ENCODE measurements around the gene SH3RF3. TPM values are rescaled to one million over a fixed set of nuclear protein-coding genes. Genes with fewer than 3 reads are reported as not detected.

Gene SH3RF3
- total RNA-seq, 2 donors from 2014 or later = 8.0 to 8.8 TPM

DNA sequence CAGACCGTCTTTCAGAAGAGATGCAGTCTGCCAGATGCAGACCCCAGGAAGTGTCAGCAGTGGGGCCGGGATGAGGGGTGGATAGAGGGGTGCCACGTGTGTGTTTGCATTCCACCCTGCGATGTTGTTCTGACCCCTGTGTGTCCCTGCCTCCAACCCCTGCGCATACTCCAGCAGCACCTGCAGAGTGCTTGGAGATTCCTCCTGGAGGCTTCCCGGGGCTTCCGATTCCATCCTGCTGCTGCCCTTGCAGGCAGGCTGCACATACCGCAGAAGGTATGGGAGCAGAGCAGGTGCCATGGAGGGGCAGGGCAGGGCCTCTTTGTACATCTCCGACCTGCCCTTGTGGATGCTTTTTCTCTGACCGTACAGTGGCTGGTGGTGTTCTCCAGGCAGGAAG lies 177.2 kb downstream of the SH3RF3 start:
- no peaks in the 10 kb centered on the region for H3K36me3 ChIP-seq
- H3K9me3 ChIP-seq = no peaks in the 10 kb centered on the region
- DNase-seq (ENCODE audit: low spot score) = no peak
- H3K4me3 ChIP-seq = no peak overlapping the region
- TF ChIP-seq, protein P1, sequence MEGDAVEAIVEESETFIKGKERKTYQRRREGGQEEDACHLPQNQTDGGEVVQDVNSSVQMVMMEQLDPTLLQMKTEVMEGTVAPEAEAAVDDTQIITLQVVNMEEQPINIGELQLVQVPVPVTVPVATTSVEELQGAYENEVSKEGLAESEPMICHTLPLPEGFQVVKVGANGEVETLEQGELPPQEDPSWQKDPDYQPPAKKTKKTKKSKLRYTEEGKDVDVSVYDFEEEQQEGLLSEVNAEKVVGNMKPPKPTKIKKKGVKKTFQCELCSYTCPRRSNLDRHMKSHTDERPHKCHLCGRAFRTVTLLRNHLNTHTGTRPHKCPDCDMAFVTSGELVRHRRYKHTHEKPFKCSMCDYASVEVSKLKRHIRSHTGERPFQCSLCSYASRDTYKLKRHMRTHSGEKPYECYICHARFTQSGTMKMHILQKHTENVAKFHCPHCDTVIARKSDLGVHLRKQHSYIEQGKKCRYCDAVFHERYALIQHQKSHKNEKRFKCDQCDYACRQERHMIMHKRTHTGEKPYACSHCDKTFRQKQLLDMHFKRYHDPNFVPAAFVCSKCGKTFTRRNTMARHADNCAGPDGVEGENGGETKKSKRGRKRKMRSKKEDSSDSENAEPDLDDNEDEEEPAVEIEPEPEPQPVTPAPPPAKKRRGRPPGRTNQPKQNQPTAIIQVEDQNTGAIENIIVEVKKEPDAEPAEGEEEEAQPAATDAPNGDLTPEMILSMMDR (IDR thresholded peaks at IDR 0.05) = no peak
- H3K4me1 ChIP-seq = peaks cover 0 to 10% of the 10 kb centered on the region in 2 donors
- H3K27ac ChIP-seq = no peak overlapping the region
- H3K27me3 ChIP-seq = no peaks in the 10 kb centered on the region

DNA sequence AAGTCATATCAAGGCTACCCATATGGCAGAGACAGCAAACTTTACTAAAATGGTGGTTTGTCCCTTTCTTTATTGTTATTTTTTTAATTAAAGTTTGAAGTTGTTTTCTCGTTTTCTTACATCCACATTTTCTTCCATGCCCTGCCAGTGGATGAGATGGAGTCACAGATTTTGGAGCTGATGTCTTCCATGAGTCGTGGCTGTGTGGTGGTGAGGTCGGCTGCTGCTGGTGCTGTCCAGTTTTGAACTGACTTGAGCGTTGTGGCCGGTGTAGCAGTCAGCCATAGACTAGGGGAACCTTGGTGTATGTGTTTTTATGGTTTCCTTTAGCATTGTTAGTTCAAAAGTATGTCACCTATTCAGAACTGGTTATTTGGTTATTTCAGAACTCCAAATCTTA lies 182.8 kb downstream of the SH3RF3 start:
- no peak overlapping the region for H3K27ac ChIP-seq
- H3K27me3 ChIP-seq = no peaks in the 10 kb centered on the region
- H3K4me3 ChIP-seq = no peak overlapping the region
- DNase-seq (ENCODE audit: low spot score) = no peak
- no peaks in the 10 kb centered on the region for H3K9me3 ChIP-seq
- H3K36me3 ChIP-seq = no peaks in the 10 kb centered on the region
- TF ChIP-seq, protein P1 (IDR thresholded peaks at IDR 0.05) = no peak
- H3K4me1 ChIP-seq = no peaks in the 10 kb centered on the region

DNA sequence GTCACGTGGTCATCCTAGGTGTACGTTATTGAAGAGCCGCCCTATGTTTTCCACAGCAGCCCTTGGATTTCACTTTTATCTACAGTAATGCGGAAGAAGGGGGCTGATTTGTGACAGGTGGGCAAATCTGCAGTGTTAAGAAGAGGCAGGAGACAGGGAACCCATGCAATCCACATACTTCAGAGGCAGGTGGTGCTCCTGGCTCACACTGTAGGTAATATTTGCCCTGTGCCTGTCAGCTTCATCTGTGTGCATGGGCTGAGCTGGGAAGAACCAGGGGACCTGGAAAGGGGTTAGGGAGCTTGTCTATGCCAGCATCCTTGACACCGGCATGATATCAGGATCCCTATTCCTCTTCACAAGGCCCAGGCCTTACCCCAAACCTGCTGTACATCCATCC lies 183.9 kb downstream of the SH3RF3 start:
- no peak overlapping the region for H3K27ac ChIP-seq
- no peak for DNase-seq (ENCODE audit: low spot score)
- TF ChIP-seq, protein P1 (IDR thresholded peaks at IDR 0.05) = no peak
- H3K36me3 ChIP-seq = no peaks in the 10 kb centered on the region
- H3K9me3 ChIP-seq = no peaks in the 10 kb centered on the region
- H3K27me3 ChIP-seq = no peaks in the 10 kb centered on the region
- no peak overlapping the region for H3K4me3 ChIP-seq
- peaks cover 0 to 10% of the 10 kb centered on the region in 2 donors for H3K4me1 ChIP-seq

DNA sequence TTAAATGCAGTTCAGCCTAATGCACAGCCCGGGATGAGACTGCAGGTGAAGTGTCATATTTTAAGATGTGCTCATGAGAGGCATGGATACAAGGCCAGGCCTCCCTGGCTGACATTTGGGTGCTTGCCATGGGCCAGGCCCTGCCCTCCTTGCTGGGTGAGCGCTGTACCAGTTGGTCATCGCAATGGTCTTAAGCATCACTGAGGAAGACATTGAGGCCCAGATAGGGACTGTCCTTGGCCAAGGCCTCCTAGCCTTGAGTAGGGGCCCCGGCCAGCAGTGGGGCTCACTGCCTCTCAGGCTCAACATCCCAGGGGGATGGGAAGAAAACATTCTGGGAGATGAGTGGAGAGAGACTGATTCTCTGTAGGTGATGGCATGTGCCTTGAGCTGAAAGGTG lies 184.3 kb downstream of the SH3RF3 start:
- Histone ChIP-seq H3K9me3 (no peaks in the 10 kb centered on the region), H3K27me3 (no peaks in the 10 kb centered on the region), H3K36me3 (no peaks in the 10 kb centered on the region), H3K27ac (no peak overlapping the region), H3K4me1 (peaks cover 0 to 14% of the 10 kb centered on the region in 2 donors), H3K4me3 (no peak overlapping the region)
- TF ChIP-seq, protein P1 (IDR thresholded peaks at IDR 0.05) = no peak
- no peak for DNase-seq (ENCODE audit: low spot score)

DNA sequence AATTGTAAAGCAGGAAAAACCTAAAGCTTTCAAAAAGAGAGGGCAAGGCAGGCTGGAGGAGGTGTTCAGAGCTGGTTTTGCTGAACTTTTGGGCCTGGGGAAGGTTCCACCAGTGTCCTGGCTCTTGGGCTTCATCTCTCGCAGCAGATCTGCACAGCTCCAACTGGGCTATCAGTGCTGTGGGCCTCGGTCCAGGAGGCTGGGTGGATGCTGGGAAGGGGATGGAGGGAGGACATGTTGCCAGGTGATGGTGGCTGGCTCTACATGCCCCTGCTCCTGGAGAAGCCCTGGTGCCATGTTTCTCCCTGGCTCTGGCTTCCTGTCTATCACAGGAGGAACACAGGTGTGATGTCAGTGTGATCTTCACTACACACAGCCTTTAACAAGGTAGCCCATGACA lies 187.1 kb downstream of the SH3RF3 start:
- Histone ChIP-seq H3K4me3 (no peak overlapping the region), H3K9me3 (no peaks in the 10 kb centered on the region), H3K36me3 (no peaks in the 10 kb centered on the region), H3K4me1 (peaks cover 0 to 41% of the 10 kb centered on the region in 2 donors), H3K27ac (no peak overlapping the region), H3K27me3 (no peaks in the 10 kb centered on the region)
- DNase-seq (ENCODE audit: low spot score) = no peak
- TF ChIP-seq, protein P1 (IDR thresholded peaks at IDR 0.05) = no peak

DNA sequence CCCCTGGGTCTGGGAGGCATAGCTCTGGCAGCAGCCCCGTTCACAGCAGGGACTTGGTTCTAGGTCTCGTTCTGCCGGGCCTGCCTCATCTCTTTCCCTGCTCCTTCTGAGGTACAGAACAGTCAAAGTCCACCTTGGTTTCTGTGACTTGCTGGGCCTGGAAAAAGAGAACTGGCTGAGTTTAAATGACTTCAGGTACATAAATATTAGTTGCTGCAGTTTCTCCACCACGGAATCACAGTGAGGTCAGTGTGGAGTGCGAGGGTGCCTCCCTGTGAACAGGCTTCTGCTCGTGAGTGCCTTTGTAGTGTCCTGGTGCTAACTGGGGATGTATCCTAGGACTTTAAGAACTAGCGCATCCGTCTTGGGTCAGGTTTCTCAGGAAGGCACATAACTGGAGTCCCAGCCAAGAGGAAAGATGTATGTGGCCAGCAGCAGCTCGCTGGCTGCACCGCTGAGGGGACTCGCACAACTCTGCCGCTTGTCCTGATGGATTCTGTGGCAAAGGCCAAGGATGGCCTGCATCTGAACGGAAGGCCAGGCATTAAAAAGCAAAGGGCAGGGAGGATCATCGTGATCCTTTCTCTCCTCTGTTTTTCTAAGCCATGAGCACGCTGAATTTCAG lies 188.6 kb downstream of the SH3RF3 start:
- H3K4me3 ChIP-seq = no peak overlapping the region
- no peaks in the 10 kb centered on the region for H3K36me3 ChIP-seq
- no peak for DNase-seq (ENCODE audit: low spot score)
- peaks cover 0 to 55% of the 10 kb centered on the region in 2 donors for H3K4me1 ChIP-seq
- peak overlapping the region; percentile 80 to 84 for H3K27ac ChIP-seq
- H3K9me3 ChIP-seq = no peaks in the 10 kb centered on the region
- H3K27me3 ChIP-seq = no peaks in the 10 kb centered on the region
- TF ChIP-seq, protein P1 (IDR thresholded peaks at IDR 0.05) = no peak
